Activated CD8-positive, alpha-beta memory T cell treated with anti-CD3 and anti-CD28 coated beads, Interleukin-2, amount 50 U/mL, for 1 hour (primary cell): Measurements from ENCODE around the gene ITPKB.
"Not testable (repeated sequence)": the region's sequence is repeated elsewhere in the genome, so short reads cannot be mapped to it uniquely, and the experiment has no call there.

Experiments used
- DNase-seq: peaks from one replicate; pipeline ENCODE4 v3.0.0-alpha.2; 2020; ENCODE audit errors: extremely low read depth

The ITPKB gene

GRCh38 chr1:226730836-226731235, 8.2 kb downstream of the ITPKB start:
- DNase-seq, result no peak

DNA sequence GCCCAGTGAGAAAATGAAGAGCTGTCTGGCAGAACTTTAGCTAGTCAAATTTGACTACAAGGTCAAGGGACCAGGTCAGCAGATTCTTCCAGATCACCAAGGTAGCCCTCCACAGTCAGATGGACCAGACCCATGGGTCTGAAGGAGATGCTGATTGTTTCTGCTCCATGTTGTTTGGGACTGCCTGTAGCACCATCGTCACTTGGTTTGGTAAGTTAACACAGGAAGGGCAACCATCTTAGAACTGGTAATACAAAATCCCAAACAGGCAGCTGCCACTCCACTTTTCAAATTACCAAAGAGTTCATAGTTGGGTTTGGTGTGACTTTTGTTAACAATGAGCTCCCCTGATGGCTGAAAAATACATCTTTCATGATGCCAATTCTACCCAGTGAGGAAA, 9.0 kb downstream of the ITPKB start:
- no peak for DNase-seq

DNA sequence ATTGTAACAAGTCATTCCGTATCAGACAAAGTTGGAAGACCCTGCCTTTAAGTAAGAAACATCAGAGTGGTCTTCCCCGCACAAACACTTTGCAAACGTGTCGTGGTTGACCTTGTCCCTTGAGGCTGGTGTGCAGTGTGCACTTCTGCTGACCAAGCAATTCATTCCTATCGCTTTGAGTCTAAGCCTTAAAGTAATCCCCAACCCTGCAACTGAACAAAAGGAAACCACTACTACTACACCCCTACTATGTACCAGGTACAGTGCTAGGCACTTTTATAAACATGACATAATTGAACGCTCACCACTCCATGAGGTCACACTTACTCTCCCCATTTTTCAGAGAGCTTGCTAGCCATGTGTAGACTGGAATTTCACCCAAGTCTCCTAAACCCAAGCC, 10.6 kb downstream of the ITPKB start:
- no peak for DNase-seq

- DNase-seq, result no peak
These were observed 13.2 kb downstream of the ITPKB start for GRCh38 chr1:226725897-226726267.

- DNase-seq, result no peak
These were observed 15.2 kb downstream of the ITPKB start for GRCh38 chr1:226723657-226724532.

GRCh38 chr1:226722901-226723656, 16.0 kb downstream of the ITPKB start:
- DNase-seq, result no peak

GRCh38 chr1:226722240-226722900, 16.7 kb downstream of the ITPKB start:
- no peak for DNase-seq

DNA sequence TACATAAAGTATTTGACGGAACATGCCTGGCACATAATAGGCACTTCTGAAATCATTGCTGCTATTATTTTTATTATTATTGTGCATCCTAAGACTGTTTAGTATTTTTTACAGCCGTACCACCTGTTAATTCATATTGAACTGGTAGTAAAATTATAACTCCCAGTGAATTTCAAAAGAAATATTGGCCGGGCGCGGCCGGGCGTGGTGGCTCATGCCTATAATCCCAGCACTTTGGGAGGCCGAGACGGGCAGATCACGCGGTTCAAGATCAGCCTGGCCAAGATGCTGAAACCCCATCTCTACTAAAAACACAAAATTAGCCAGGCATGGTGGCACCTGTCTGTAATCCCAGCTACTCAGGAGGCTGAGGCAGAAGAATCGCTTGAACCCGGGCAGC, 18.5 kb downstream of the ITPKB start:
- DNase-seq, result not testable (repeated sequence)

- DNase-seq, result no peak
These were observed 19.3 kb downstream of the ITPKB start for GRCh38 chr1:226719596-226720387.

- no peak for DNase-seq
These were observed 21.7 kb downstream of the ITPKB start for GRCh38 chr1:226717256-226717909.

GRCh38 chr1:226716577-226716976, 22.5 kb downstream of the ITPKB start:
- no peak for DNase-seq

GRCh38 chr1:226714148-226714547, 24.9 kb downstream of the ITPKB start:
- no peak for DNase-seq

- no peak for DNase-seq
These were observed 26.2 kb downstream of the ITPKB start for GRCh38 chr1:226712742-226713419.

DNA sequence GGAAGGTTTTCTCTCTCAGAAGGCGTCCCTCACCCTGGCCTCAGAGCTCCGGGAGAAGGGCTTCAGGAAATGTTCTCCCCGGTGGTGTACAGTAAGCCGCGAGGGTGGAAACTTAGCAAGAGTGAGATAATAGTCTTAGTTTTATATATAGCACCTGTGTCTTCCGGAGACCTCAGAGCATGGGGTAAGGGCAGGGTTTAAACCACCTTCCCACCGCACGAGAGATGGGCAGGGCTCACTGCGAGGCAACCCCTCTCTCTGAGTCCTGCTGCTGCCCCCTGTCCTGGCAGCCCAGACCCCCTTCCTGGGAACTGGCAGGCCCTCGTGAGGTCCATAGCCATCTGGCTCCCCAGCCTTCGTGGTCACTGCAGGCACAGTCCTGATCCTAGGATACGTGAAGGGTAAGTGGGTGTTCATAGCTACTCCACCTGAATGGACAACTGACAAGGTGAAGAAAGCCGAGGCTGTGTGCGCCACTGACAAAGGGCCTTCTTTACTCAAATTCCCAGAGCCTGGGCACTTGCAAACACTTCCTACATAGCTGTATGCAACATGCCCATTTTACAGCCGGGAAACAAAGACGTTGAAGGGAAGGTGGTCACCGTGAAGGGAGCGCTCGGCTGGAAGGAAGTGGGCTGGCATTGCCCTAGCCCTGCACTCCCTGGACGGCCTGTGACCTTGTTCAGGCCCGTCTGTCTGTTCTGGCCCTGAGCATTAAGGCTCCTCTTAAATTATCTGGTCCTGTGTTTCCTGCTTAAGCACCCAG, 26.9 kb downstream of the ITPKB start:
- no peak for DNase-seq

GRCh38 chr1:226710501-226710900, 28.6 kb downstream of the ITPKB start:
- DNase-seq, result no peak

- DNase-seq, result no peak
These were observed 29.1 kb downstream of the ITPKB start for GRCh38 chr1:226709953-226710352.

- no peak for DNase-seq
These were observed 30.1 kb downstream of the ITPKB start for GRCh38 chr1:226708967-226709396.

GRCh38 chr1:226708342-226708780, 30.7 kb downstream of the ITPKB start:
- no peak for DNase-seq

- no peak for DNase-seq
These were observed 32.4 kb downstream of the ITPKB start for GRCh38 chr1:226706684-226707083.
